Suprapubic skin (tissue), 4 donors: ENCODE results near the gene CACNA1D. TPM values are rescaled to one million over a fixed set of nuclear protein-coding genes. Genes with fewer than 3 reads are reported as not detected.
A peak's percentile ranks its signal among the peaks of the same experiment; 100 is the strongest.

Source experiments
- DNase-seq, 2 donors: peaks; one replicate each; pipeline ENCODE4 v3.0.0-alpha.2; 2019; ENCODE audit warnings: low spot score in 2 of 2
- H3K27ac ChIP-seq: fragments of 200-600 bp; sonication (generic); one replicate; pipeline ENCODE4 v1.5.1; 2019
- H3K27me3 ChIP-seq: fragments of 200-600 bp; sonication (generic); one replicate; pipeline ENCODE4 v1.5.1; 2019
- H3K36me3 ChIP-seq: fragments of 200-600 bp; sonication (generic); one replicate; pipeline ENCODE4 v1.5.1; 2019
- H3K4me1 ChIP-seq: fragments of 200-600 bp; sonication (generic); one replicate; pipeline ENCODE4 v1.5.1; 2019
- H3K4me3 ChIP-seq: fragments of 200-600 bp; sonication (generic); one replicate; pipeline ENCODE4 v1.5.1; 2019; ENCODE audit warnings: mild to moderate bottlenecking
- H3K9me3 ChIP-seq: fragments of 200-600 bp; sonication (generic); one replicate; pipeline ENCODE4 v1.5.1; 2019
- CTCF ChIP-seq, 2 donors: fragments of 200-600 bp in 1 of 2; fragments of 450-650 bp in 1 of 2; sonication (generic) in 1 of 2; IDR thresholded peaks; one replicate each; pipeline ENCODE4 v1.5.1; 2016 to 2019; ENCODE audit warnings: antibody characterized with exemption in 2 of 2, mild to moderate bottlenecking in 1 of 2, moderate library complexity in 1 of 2
- EP300 ChIP-seq: sonication (generic); formaldehyde crosslinking; IDR thresholded peaks from one replicate; pipeline ENCODE4 v1.6.1; 2017; ENCODE audit warnings: antibody characterized with exemption
- POLR2A ChIP-seq, 2 donors: fragments of 450-650 bp; IDR thresholded peaks; one replicate each; pipeline ENCODE4 v1.6.1; 2017; ENCODE audit warnings: antibody characterized with exemption in 2 of 2, mild to moderate bottlenecking in 2 of 2, moderate library complexity in 2 of 2
- POLR2AphosphoS5 ChIP-seq, 3 donors: sonication (generic); formaldehyde crosslinking; IDR thresholded peaks; one replicate each; pipeline ENCODE4 v1.6.1; 2017; ENCODE audit warnings: antibody characterized with exemption in 3 of 3
- WGBS: methylation state at CpG from one replicate; pipeline ENCODE4 v1.1.5; 2018; 5-methylcytosine and 5-hydroxymethylcytosine counted together
- total RNA-seq, 4 donors: library from RNA; depleted of rRNA; stranded (reverse); fragments of >200 nt; gene quantifications; one replicate each; pipeline ENCODE4 v1.1.0, GENCODE V29; 2016

Gene CACNA1D
- total RNA-seq, 4 donors from 2014 or later: 1.9 to 28.2 (median 6.3) TPM

GRCh38 chr3:53775018-53775417, 280.6 kb downstream of the CACNA1D start:
- WGBS: 91% methylated on average over 5 of the region's 5 CpGs
- Histone ChIP-seq H3K36me3 (no peaks in the 10 kb centered on the region), H3K27me3 (no peaks in the 10 kb centered on the region), H3K27ac (no peak overlapping the region), H3K4me3 (no peak overlapping the region), H3K4me1 (peaks cover 20% of the 10 kb centered on the region), H3K9me3 (no peaks in the 10 kb centered on the region)
- no peak for TF ChIP-seq POLR2A (IDR thresholded peaks at IDR 0.05)
- TF ChIP-seq CTCF (IDR thresholded peaks at IDR 0.05): no peak
- no peak for TF ChIP-seq EP300
- TF ChIP-seq POLR2AphosphoS5 (IDR thresholded peaks at IDR 0.05): no peak
- DNase-seq: no peak

- 51% methylated on average over 5 of the region's 5 CpGs for WGBS
- Histone ChIP-seq H3K27me3 (no peaks in the 10 kb centered on the region), H3K9me3 (no peaks in the 10 kb centered on the region), H3K4me1 (peaks cover 20% of the 10 kb centered on the region), H3K27ac (peak overlapping the region; percentile 19), H3K36me3 (no peaks in the 10 kb centered on the region), H3K4me3 (no peak overlapping the region)
- TF ChIP-seq EP300 (no peak), POLR2AphosphoS5 (IDR thresholded peaks at IDR 0.05) (no peak), CTCF (IDR thresholded peaks at IDR 0.05) (no peak), POLR2A (IDR thresholded peaks at IDR 0.05) (no peak)
- no peak for DNase-seq
Observed at GRCh38 chr3:53775834-53776251, 281.4 kb downstream of the CACNA1D start.

GRCh38 chr3:53776494-53777101, 282.2 kb downstream of the CACNA1D start:
- Histone ChIP-seq H3K27me3 (no peaks in the 10 kb centered on the region), H3K4me1 (peaks cover 20% of the 10 kb centered on the region), H3K36me3 (no peaks in the 10 kb centered on the region), H3K4me3 (no peak overlapping the region), H3K27ac (peak overlapping the region; percentile 19), H3K9me3 (no peaks in the 10 kb centered on the region)
- WGBS: 53% methylated on average over 9 of the region's 9 CpGs
- no peak for TF ChIP-seq CTCF (IDR thresholded peaks at IDR 0.05)
- no peak for TF ChIP-seq EP300
- TF ChIP-seq POLR2A (IDR thresholded peaks at IDR 0.05): no peak
- no peak for TF ChIP-seq POLR2AphosphoS5 (IDR thresholded peaks at IDR 0.05)
- DNase-seq: no peak

- 94% methylated on average over 8 of the region's 8 CpGs for WGBS
- DNase-seq: no peak
- H3K27ac ChIP-seq: no peak overlapping the region
- no peak for TF ChIP-seq POLR2AphosphoS5 (IDR thresholded peaks at IDR 0.05)
- TF ChIP-seq EP300: no peak
- TF ChIP-seq CTCF (IDR thresholded peaks at IDR 0.05): no peak
- TF ChIP-seq POLR2A (IDR thresholded peaks at IDR 0.05): no peak
- H3K4me1 ChIP-seq: peaks cover 20% of the 10 kb centered on the region
- H3K4me3 ChIP-seq: no peak overlapping the region
- H3K36me3 ChIP-seq: no peaks in the 10 kb centered on the region
- H3K27me3 ChIP-seq: no peaks in the 10 kb centered on the region
- H3K9me3 ChIP-seq: no peaks in the 10 kb centered on the region
Observed at GRCh38 chr3:53777468-53777867, 283.1 kb downstream of the CACNA1D start.

GRCh38 chr3:53778153-53778552, 283.7 kb downstream of the CACNA1D start:
- Histone ChIP-seq H3K4me1 (peaks cover 14% of the 10 kb centered on the region), H3K36me3 (no peaks in the 10 kb centered on the region), H3K4me3 (no peak overlapping the region), H3K27me3 (no peaks in the 10 kb centered on the region), H3K27ac (no peak overlapping the region), H3K9me3 (no peaks in the 10 kb centered on the region)
- DNase-seq: no peak
- WGBS: 91% methylated on average over 3 of the region's 3 CpGs
- no peak for TF ChIP-seq CTCF (IDR thresholded peaks at IDR 0.05)
- TF ChIP-seq POLR2A (IDR thresholded peaks at IDR 0.05): no peak
- TF ChIP-seq POLR2AphosphoS5 (IDR thresholded peaks at IDR 0.05): no peak
- TF ChIP-seq EP300: no peak
